Keratinocyte (primary cell): Measurements from ENCODE around the gene BRD7. TPM values are rescaled to one million over a fixed set of nuclear protein-coding genes. Genes with fewer than 3 reads are reported as not detected.

Experiments
- DNase-seq: peaks from one replicate; pipeline ENCODE4 v3.0.0-alpha.2; 2011; ENCODE audit warnings: low read depth, missing footprints, low spot score
- FAIRE-seq: peaks from 2 replicates; lab custom pipeline; 2011; peaks lifted over from hg19 to GRCh38; lab: Jason Lieb, UNC
- H2AFZ ChIP-seq: 2 replicates; pipeline ENCODE4 v1.6.0; 2012; ENCODE audit warnings: low read length, control low read depth, inconsistent platforms; ENCODE audit not compliant: control insufficient read depth
- H3K27ac ChIP-seq: 2 replicates; pipeline ENCODE4 v1.5.1; 2011; ENCODE audit warnings: low read length; ENCODE audit not compliant: control insufficient read depth, insufficient read depth
- H3K27me3 ChIP-seq: 3 replicates; pipeline ENCODE4 v1.6.0; 2011; ENCODE audit warnings: low read length; ENCODE audit not compliant: control insufficient read depth, insufficient read depth; ENCODE audit errors: extremely low read depth
- H3K36me3 ChIP-seq, 2 experiments: 2 replicates in 1 of 2; 3 replicates in 1 of 2; pipeline ENCODE4 v1.5.1; 2011; ENCODE audit warnings: low read length in 2 of 2, mild to moderate bottlenecking in 1 of 2; ENCODE audit not compliant: control insufficient read depth in 2 of 2, insufficient read depth in 2 of 2; ENCODE audit errors: extremely low read depth in 1 of 2
- H3K4me1 ChIP-seq: 3 replicates; pipeline ENCODE4 v1.5.1; 2011; ENCODE audit warnings: low read length; ENCODE audit not compliant: control insufficient read depth, insufficient read depth; ENCODE audit errors: extremely low read depth
- H3K4me2 ChIP-seq: 3 replicates; pipeline ENCODE4 v1.6.0; 2011; ENCODE audit warnings: low read depth, low read length; ENCODE audit not compliant: control insufficient read depth, insufficient read depth; ENCODE audit errors: extremely low read depth
- H3K4me3 ChIP-seq, 3 experiments: fragments of 200-600 bp in 1 of 3; sonication (generic) in 1 of 3; 2 replicates in 2 of 3; 3 replicates in 1 of 3; pipeline ENCODE4 v1.5.1; 2011 to 2016; ENCODE audit warnings: low read length in 3 of 3, mild to moderate bottlenecking in 3 of 3, control low read depth in 2 of 3, inconsistent platforms in 1 of 3, low read depth in 1 of 3, mixed read lengths in 1 of 3, mixed run types in 1 of 3, moderate library complexity in 1 of 3; ENCODE audit not compliant: control insufficient read depth in 2 of 3, insufficient read depth in 2 of 3; ENCODE audit errors: extremely low read depth in 1 of 3
- H3K79me2 ChIP-seq: 2 replicates; pipeline ENCODE4 v1.6.0; 2012; ENCODE audit warnings: low read length; ENCODE audit not compliant: control insufficient read depth, insufficient read depth
- H3K9ac ChIP-seq: 3 replicates; pipeline ENCODE4 v1.6.0; 2011; ENCODE audit warnings: low read length; ENCODE audit not compliant: control insufficient read depth, insufficient read depth; ENCODE audit errors: extremely low read depth
- H3K9me1 ChIP-seq: 3 replicates; pipeline ENCODE4 v1.6.0; 2011; ENCODE audit warnings: low read length; ENCODE audit not compliant: control insufficient read depth, insufficient read depth; ENCODE audit errors: extremely low read depth
- H3K9me3 ChIP-seq: 2 replicates; pipeline ENCODE4 v1.5.1; 2012; ENCODE audit warnings: low read depth, low read length; ENCODE audit not compliant: control insufficient read depth
- H4K20me1 ChIP-seq: 3 replicates; pipeline ENCODE4 v1.6.0; 2011; ENCODE audit warnings: low read length; ENCODE audit not compliant: control insufficient read depth, insufficient read depth; ENCODE audit errors: extremely low read depth
- EZH2 ChIP-seq: IDR thresholded peaks from one replicate; pipeline ENCODE4 v1.6.1; 2012; ENCODE audit warnings: inconsistent platforms, mild to moderate bottlenecking, low read length, moderate library complexity
- dilution Hi-C: fragments of 300-500 bp; cut with MboI; formaldehyde crosslinking; loops from one replicate; pipeline ENCODE4 v1.7.0; 2020; ENCODE audit warnings: low sequenced_read_pairs; ENCODE audit not compliant: extremely low pct_ligation_motif_present
- polyA plus RNA-seq, 5 experiments: library from polyadenylated mRNA; depleted of rRNA in 3 of 5; stranded (reverse) in 3 of 5; stranded (forward) in 1 of 5; unstranded in 1 of 5; fragments of >200 nt; gene quantifications; 1 replicate in 1 of 5; 2 replicates in 3 of 5; 3 replicates in 1 of 5; pipeline versions ENCODE4 v1.2.1 to v1.2.3, GENCODE V29; 2011 to 2012; ENCODE audit warnings: missing spikeins in 2 of 5, low read depth in 1 of 5, low replicate concordance in 1 of 5
- TF ChIP-seq, protein P1 (sequence below), 3 experiments: IDR thresholded peaks in 1 of 3; conservative IDR thresholded peaks in 1 of 3; optimal IDR thresholded peaks in 1 of 3; 2 replicates in 2 of 3; 3 replicates in 1 of 3; pipeline versions ENCODE3 to v1.5.1; 2011; ENCODE audit warnings: low read length in 3 of 3, mild to moderate bottlenecking in 3 of 3, moderate library complexity in 2 of 3, control low read depth in 1 of 3, inconsistent platforms in 1 of 3; ENCODE audit not compliant: insufficient read depth in 2 of 3; ENCODE audit errors: extremely low read depth in 1 of 3

The BRD7 gene
- polyA plus RNA-seq, 1 donor (not counting 4 experiments of a cell fraction or from before 2014, with no cell fraction given) = 66.6 TPM

- Histone ChIP-seq H3K27ac (peak overlapping the region; percentile 81), H3K4me3 (no peak overlapping the region), H3K9me1 (no peaks in the 10 kb centered on the region), H3K79me2 (peaks cover 72% of the 10 kb centered on the region), H3K9ac (peak overlapping the region; percentile 46), H3K27me3 (no peaks in the 10 kb centered on the region), H2AFZ (no peak overlapping the region), H3K9me3 (no peaks in the 10 kb centered on the region), H3K36me3 (peaks cover 8 to 25% of the 10 kb centered on the region in 2 experiments), H4K20me1 (no peaks in the 10 kb centered on the region), H3K4me1 (peaks cover 11% of the 10 kb centered on the region), H3K4me2 (peak overlapping the region; percentile 35)
- TF ChIP-seq, protein P1, sequence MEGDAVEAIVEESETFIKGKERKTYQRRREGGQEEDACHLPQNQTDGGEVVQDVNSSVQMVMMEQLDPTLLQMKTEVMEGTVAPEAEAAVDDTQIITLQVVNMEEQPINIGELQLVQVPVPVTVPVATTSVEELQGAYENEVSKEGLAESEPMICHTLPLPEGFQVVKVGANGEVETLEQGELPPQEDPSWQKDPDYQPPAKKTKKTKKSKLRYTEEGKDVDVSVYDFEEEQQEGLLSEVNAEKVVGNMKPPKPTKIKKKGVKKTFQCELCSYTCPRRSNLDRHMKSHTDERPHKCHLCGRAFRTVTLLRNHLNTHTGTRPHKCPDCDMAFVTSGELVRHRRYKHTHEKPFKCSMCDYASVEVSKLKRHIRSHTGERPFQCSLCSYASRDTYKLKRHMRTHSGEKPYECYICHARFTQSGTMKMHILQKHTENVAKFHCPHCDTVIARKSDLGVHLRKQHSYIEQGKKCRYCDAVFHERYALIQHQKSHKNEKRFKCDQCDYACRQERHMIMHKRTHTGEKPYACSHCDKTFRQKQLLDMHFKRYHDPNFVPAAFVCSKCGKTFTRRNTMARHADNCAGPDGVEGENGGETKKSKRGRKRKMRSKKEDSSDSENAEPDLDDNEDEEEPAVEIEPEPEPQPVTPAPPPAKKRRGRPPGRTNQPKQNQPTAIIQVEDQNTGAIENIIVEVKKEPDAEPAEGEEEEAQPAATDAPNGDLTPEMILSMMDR (optimal IDR thresholded peaks at IDR 0.05 in 1 of 3, IDR thresholded peaks at IDR 0.05 in 1 of 3, conservative IDR thresholded peaks at IDR 0.05 in 1 of 3; ENCODE audit: extremely low read depth in 1 of 3, insufficient read depth in 2 of 3, low read length in 3 of 3) = no peak
- no peak for TF ChIP-seq EZH2
- dilution Hi-C loops = no loop called here
- FAIRE-seq = peak; percentile 64
- DNase-seq = peak; percentile 21
Measured at GRCh38 chr16:50360033-50360778, 8.6 kb downstream of the BRD7 start.

GRCh38 chr16:50359626-50360025 is 9.2 kb downstream of the BRD7 start:
- Histone ChIP-seq H3K27me3 (no peaks in the 10 kb centered on the region), H3K4me3 (no peak overlapping the region), H3K9me3 (no peaks in the 10 kb centered on the region), H3K27ac (peak overlapping the region; percentile 25), H4K20me1 (no peaks in the 10 kb centered on the region), H3K9ac (no peak overlapping the region), H3K4me2 (no peak overlapping the region), H3K79me2 (peaks cover 69% of the 10 kb centered on the region), H3K4me1 (peaks cover 11% of the 10 kb centered on the region), H3K9me1 (no peaks in the 10 kb centered on the region), H2AFZ (no peak overlapping the region), H3K36me3 (peaks cover 6 to 23% of the 10 kb centered on the region in 2 experiments)
- TF ChIP-seq, protein P1 (optimal IDR thresholded peaks at IDR 0.05 in 1 of 3, IDR thresholded peaks at IDR 0.05 in 1 of 3, conservative IDR thresholded peaks at IDR 0.05 in 1 of 3; ENCODE audit: extremely low read depth in 1 of 3, insufficient read depth in 2 of 3, low read length in 3 of 3) = no peak
- TF ChIP-seq EZH2 = no peak
- no peak for DNase-seq
- dilution Hi-C loops = no loop called here
- FAIRE-seq = no peak
